GM19438 (cell line): ENCODE results near the gene CPSF4L.

Source experiments
- ATAC-seq: cut with Tn5 transposase; IDR thresholded peaks from one replicate; pipeline ENCODE4 v1.9.1; 2021; ENCODE audit warnings: low read depth; ENCODE audit not compliant: unreplicated experiment

CPSF4L gene

DNA sequence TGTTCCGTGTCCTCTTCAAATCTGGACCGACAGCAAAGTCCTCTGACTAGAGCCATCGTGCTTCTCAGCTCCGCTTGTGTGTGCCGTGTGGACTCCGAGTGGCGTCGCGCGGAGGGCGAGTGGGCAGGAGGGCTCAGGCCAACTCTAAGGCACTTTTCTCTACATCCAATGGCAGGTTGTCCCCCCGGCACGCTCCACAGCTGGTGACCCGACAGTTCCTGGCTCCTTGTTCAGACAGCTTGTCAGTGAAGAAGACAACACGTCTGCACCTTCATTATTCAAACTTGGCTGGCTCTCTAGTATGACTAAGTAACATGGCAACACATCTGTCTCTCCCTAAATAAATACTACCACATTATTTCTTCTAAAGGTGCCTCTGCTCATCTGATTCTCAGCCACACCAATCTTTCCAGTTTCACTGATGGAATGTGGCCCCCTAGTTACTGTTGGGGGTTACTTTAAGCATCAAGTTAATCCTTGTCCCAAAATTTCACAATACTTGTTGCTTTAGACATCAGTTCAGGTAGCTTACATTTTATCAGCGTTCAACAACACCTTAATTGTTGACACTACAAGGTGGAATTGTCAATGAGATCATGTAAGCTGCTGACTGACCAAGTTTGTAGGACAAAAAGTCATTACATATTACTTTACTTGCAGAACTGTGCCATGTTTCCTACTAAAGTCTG lies 53.4 kb downstream of the CPSF4L start:
- no peak for ATAC-seq

DNA sequence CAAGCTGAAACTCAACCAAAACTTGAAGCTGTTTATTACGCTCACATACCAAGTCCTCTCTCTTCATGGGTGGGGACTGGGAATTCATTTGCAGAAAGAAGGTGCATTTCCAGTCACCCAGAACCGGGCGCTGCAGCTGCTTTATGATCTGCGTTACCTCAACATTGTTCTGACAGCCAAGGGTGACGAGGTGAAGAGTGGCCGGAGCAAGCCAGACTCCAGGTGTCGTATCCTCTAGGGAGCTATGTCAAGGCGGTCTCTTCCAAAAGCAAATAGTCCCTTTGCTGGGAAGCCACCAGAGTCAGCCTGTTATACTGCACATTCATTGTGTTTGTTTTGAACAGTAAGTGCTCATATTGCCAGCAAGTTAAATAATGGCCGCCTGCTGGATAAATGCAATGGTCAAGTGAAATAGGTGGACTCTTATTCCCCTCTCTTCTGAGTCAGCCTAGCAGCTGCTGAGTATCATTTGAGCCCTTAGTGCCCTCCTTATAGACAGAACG lies 56.2 kb downstream of the CPSF4L start:
- ATAC-seq, result no peak

DNA sequence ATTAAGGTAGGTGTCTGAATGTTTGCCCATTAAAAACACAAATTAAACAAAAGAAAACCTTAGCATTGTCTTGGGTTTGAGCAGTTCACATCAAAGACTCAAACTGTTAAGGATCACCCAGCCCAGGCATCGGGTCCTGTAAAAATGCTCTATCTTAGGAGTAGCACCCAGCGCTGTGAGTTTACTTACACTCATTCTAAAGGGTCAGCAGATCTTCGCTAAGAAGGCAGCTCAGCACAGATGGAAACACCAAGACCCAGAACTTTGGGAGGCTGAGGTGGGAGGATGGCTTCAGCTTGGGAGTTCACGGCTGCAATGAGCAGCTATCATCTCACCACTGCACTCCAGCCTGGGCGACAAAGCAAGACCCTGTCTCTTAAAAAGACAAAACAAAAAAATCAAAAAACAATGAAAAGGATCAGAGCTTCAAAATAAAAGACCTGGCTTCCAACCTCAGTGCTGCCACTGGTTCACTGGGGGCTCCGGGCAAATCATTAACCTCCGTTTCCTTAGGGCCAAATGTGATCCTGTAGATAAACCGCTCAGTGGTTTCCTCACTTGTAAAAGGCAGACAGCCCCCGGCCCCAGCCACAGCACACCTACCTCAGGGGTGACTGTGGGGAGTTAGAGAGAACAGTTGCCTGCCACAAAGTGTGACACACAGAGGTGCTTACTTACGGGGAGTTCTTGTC lies 57.7 kb downstream of the CPSF4L start:
- no peak for ATAC-seq

DNA sequence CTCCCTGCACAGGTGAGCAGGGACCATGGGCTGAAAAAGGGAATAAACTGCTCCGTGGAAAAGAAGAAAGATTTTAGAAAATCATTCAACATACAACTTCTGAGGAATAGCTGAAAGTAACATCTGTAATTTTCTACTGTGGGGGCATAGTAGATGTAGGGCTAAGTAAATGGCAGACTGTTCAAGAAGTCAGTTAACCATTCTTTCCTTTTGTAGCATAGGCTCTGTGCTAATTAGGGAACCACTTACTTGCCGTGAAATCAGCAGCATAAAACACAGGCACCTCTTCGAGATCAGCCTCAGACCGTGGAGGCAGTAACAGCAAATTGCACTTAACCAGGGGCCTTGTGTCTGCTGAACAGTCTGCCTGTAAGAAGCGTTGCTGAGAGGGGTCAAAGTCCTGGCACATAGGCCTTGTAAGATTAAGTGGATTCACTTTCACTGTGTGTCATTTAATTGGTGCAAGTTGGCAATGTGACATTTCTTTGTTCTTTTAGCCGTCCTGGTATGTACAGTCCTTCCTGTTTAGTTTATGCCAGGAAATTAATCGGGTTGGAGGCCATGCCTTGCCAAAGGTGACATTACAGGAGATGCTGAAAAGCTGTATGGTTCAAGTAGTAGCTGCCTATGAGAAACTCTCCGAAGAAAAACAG lies 58.4 kb downstream of the CPSF4L start:
- ATAC-seq, result no peak

DNA sequence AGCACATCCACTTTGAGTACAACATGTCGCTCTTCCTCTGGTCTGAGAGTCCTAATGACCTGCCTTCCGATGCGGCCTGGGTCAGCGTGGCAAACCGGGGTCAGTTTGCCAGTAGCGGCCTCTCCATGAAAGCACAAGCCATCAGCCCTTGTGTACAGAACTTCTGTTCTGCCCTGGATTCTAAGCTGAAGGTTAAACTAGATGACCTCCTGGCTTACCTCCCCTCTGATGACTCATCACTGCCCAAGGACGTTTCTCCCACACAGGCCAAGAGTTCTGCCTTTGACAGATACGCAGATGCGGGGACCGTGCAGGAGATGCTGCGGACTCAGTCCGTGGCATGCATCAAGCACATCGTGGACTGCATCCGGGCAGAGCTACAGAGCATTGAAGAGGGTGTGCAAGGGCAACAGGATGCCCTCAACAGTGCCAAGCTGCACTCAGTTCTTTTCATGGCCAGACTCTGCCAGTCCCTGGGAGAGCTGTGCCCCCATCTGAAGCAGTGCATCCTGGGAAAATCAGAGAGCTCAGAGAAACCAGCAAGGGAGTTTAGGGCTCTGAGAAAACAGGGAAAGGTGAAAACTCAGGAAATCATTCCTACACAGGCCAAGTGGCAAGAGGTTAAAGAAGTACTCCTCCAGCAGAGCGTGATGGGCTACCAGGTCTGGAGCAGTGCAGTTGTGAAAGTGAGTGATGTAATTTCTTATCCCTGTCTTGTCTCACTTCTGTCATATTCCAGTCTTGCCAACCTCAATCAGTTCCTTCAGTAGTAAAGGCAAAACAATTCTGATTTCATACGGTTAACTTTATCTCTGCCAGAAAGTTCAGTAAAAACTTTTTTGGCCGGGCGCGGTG lies 60.2 kb downstream of the CPSF4L start:
- ATAC-seq, result no peak

DNA sequence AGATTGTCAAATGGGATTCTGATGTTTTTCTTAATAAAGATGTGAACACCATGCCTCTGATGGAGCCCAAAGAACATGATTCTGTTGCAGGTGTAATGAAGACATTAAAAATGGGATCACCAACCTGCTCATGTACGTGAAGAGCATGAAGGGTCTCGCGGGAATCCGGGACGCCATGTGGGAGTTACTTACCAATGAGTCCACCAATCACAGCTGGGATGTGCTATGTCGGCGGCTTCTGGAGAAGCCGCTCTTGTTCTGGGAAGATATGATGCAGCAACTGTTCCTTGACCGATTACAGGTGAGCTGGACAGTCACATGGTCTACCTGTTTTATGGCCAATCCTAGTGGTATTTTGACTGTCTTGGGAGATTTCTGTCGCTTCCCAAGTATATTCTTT lies 61.2 kb downstream of the CPSF4L start:
- ATAC-seq, result no peak

DNA sequence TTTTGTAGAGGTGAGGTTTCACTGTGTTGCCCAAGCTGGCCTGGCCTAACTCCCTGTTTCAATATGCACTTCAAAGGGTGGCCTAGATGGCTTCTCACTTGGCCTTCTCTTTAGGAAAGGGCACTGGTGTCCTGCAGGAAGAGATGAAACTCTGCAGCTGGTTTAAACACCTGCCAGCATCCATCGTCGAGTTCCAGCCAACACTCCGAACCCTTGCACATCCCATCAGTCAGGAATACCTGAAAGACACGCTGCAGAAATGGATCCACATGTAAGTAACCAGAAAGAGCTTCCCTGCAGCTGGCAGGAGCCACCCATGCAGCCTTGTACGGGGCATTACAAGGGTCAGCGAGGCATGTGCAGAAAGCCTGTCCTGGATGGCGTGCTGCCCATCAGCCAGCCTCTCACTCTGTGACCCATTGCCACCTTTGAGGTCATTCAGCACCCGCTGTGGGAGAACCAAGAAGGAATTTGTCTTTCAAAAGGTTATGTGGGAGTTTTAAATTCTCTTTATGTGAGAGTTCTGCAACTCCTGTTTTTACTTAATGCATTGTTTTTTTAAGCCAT lies 61.8 kb downstream of the CPSF4L start:
- ATAC-seq, result no peak

DNA sequence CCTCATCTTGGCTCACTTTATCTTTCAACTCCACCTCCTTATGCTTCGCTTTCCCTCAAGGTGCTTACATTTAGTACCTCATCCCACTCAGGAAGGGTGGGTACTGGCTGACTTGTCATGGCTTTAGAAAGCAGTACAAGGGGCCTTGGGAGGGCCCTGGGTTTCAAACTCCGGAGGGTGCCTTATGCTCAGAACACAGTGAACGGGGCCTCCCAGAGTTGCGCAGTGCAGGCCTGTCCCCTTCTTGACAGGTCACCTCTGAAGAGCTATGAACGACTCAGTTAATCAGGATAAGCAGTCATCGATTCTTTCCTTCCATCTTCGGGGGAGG lies 62.8 kb downstream of the CPSF4L start:
- ATAC-seq, result no peak
